Upper lobe of left lung (tissue), 6 donors: ENCODE measurements around the gene ARHGEF17. TPM values are rescaled to one million over a fixed set of nuclear protein-coding genes. Genes with fewer than 3 reads are reported as not detected.

Experiments used
- ATAC-seq, 2 donors: fragments of 200-7000 bp; cut with Tn5 transposase; one replicate each; pipeline ENCODE4 v1.9.1; 2022; ENCODE audit warnings: mild to moderate bottlenecking in 2 of 2, moderate library complexity in 2 of 2; ENCODE audit not compliant: low FRiP score in 2 of 2
- DNase-seq, 2 donors: peaks; one replicate each; pipeline ENCODE4 v3.0.0-alpha.2; 2019 to 2020
- H3K27ac ChIP-seq, 4 donors: fragments of 200-600 bp; sonication (generic); one replicate each; pipeline ENCODE4 v1.5.1; 2016 to 2019
- H3K27me3 ChIP-seq, 4 donors: fragments of 200-600 bp; sonication (generic); one replicate each; pipeline ENCODE4 v1.5.1; 2017 to 2019
- H3K36me3 ChIP-seq, 4 donors: fragments of 200-600 bp; sonication (generic); one replicate each; pipeline ENCODE4 v1.5.1; 2016 to 2019
- H3K4me1 ChIP-seq, 4 donors: fragments of 200-600 bp; sonication (generic); one replicate each; pipeline ENCODE4 v1.5.1; 2018 to 2019
- H3K4me3 ChIP-seq, 4 donors: fragments of 200-600 bp; sonication (generic); one replicate each; pipeline ENCODE4 v1.5.1; 2017 to 2019; ENCODE audit warnings: mild to moderate bottlenecking in 2 of 4, moderate library complexity in 1 of 4
- H3K9me3 ChIP-seq, 4 donors: fragments of 200-600 bp; sonication (generic); one replicate each; pipeline ENCODE4 v1.5.1; 2018 to 2019
- CTCF ChIP-seq, 6 experiments: fragments of 450-650 bp in 4 of 6; fragments of 200-600 bp in 2 of 6; sonication (generic) in 2 of 6; IDR thresholded peaks; one replicate each; pipeline ENCODE4 v1.5.1; 2016 to 2019; ENCODE audit warnings: antibody characterized with exemption in 6 of 6
- EP300 ChIP-seq, 4 donors: sonication (generic); formaldehyde crosslinking; IDR thresholded peaks; one replicate each; pipeline ENCODE4 v1.5.1; 2017; ENCODE audit warnings: antibody characterized with exemption in 4 of 4, control low read depth in 2 of 4
- POLR2A ChIP-seq, 4 donors: fragments of 450-650 bp; IDR thresholded peaks; one replicate each; pipeline ENCODE4 v1.5.1; 2016 to 2017; ENCODE audit warnings: antibody characterized with exemption in 4 of 4, mild to moderate bottlenecking in 2 of 4
- POLR2AphosphoS5 ChIP-seq, 2 donors: sonication (generic); formaldehyde crosslinking; IDR thresholded peaks; one replicate each; pipeline ENCODE4 v1.5.1; 2017; ENCODE audit warnings: antibody characterized with exemption in 2 of 2
- WGBS, 2 donors: methylation state at CpG; one replicate each; pipeline ENCODE4 v1.1.5; 2017 to 2018; 5-methylcytosine and 5-hydroxymethylcytosine counted together
- total RNA-seq, 6 donors: library from RNA; depleted of rRNA in 4 of 6; stranded (reverse); fragments of >200 nt in 4 of 6; gene quantifications; one replicate each; pipeline versions ENCODE4 v1.1.0 to v1.2.1, GENCODE V29; 2016 to 2021
- donor health status: DM: no; HTN: no; CAD: no; lungs with moderate emphysema.
- donor health status: DM: no; HTN: yes; CAD: no; lungs with severe emphysema.

ARHGEF17 gene
- total RNA-seq, 6 donors from 2014 or later, result 48.1 to 140 (median 65.1) TPM

GRCh38 chr11:73313652-73314051 lies 5.6 kb downstream of the ARHGEF17 start:
- no peaks in the 10 kb centered on the region for H3K27me3 ChIP-seq

GRCh38 chr11:73314117-73314961 lies 6.3 kb downstream of the ARHGEF17 start:
- ATAC-seq, result peak; percentile 5 to 12

More at GRCh38 chr11:73313652-73314051, 5.6 kb downstream of the ARHGEF17 start:
- peak overlapping the region; percentile 75 to 99 (median 94) for H3K27ac ChIP-seq
- peaks cover 79 to 99% (median 95%) of the 10 kb centered on the region in 4 donors for H3K4me1 ChIP-seq
- no peak for ATAC-seq
- peaks cover 0 to 5% (median 0%) of the 10 kb centered on the region in 4 donors for H3K36me3 ChIP-seq
- H3K4me3 ChIP-seq, result peak overlapping the region in 2 of 4 donors; percentile 66 to 69
- 17 to 25% methylated on average over 1 of the region's 1 CpG for WGBS, 2 donors
- no peaks in the 10 kb centered on the region for H3K9me3 ChIP-seq
- TF ChIP-seq EP300 (IDR thresholded peaks at IDR 0.05), result no peak
- TF ChIP-seq POLR2A (IDR thresholded peaks at IDR 0.05), result no peak
- no peak for TF ChIP-seq POLR2AphosphoS5 (IDR thresholded peaks at IDR 0.05)
- no peak for TF ChIP-seq CTCF (IDR thresholded peaks at IDR 0.05)
- DNase-seq, result no peak

GRCh38 chr11:73315293-73316020 lies 7.4 kb downstream of the ARHGEF17 start:
- H3K4me1 ChIP-seq, result peaks cover 85 to 98% (median 96%) of the 10 kb centered on the region in 4 donors
- TF ChIP-seq POLR2AphosphoS5 (IDR thresholded peaks at IDR 0.05) (no peak), CTCF (IDR thresholded peaks at IDR 0.05) (no peak), POLR2A (IDR thresholded peaks at IDR 0.05) (no peak), EP300 (IDR thresholded peaks at IDR 0.05) (no peak)

More at GRCh38 chr11:73314117-73314961, 6.3 kb downstream of the ARHGEF17 start:
- H3K36me3 ChIP-seq, result peaks cover 0 to 5% (median 0%) of the 10 kb centered on the region in 4 donors
- no peak for TF ChIP-seq POLR2A (IDR thresholded peaks at IDR 0.05)
- TF ChIP-seq POLR2AphosphoS5 (IDR thresholded peaks at IDR 0.05), result peak in 1 of 2 donors; percentile 29
- peak in 1 of 4 donors; percentile 7 for TF ChIP-seq EP300 (IDR thresholded peaks at IDR 0.05)
- H3K27ac ChIP-seq, result peak overlapping the region; percentile 75 to 99 (median 94)
- H3K27me3 ChIP-seq, result no peaks in the 10 kb centered on the region
- peaks cover 82 to 99% (median 98%) of the 10 kb centered on the region in 4 donors for H3K4me1 ChIP-seq
- no peaks in the 10 kb centered on the region for H3K9me3 ChIP-seq
- DNase-seq, result peak in 1 of 2 donors; percentile 83
- WGBS, 2 donors, result 59 to 62% methylated on average over 9 to 11 of the region's 11 CpGs
- peak overlapping the region in 2 of 4 donors; percentile 66 to 69 for H3K4me3 ChIP-seq

GRCh38 chr11:73316422-73316821 lies 8.3 kb downstream of the ARHGEF17 start:
- Histone ChIP-seq H3K27me3 (no peaks in the 10 kb centered on the region), H3K4me3 (no peak overlapping the region), H3K27ac (peak overlapping the region; percentile 75 to 99 (median 94)), H3K36me3 (no peaks in the 10 kb centered on the region), H3K4me1 (peaks cover 85 to 97% (median 96%) of the 10 kb centered on the region in 4 donors), H3K9me3 (no peaks in the 10 kb centered on the region)
- ATAC-seq, result no peak
- TF ChIP-seq POLR2A (IDR thresholded peaks at IDR 0.05) (no peak), POLR2AphosphoS5 (IDR thresholded peaks at IDR 0.05) (no peak), EP300 (IDR thresholded peaks at IDR 0.05) (no peak), CTCF (IDR thresholded peaks at IDR 0.05) (no peak)
- no peak for DNase-seq
- 55 to 57% methylated on average over 1 of the region's 1 CpG for WGBS, 2 donors

More at GRCh38 chr11:73315293-73316020, 7.4 kb downstream of the ARHGEF17 start:
- WGBS, 2 donors, result 58 to 59% methylated on average over 9 of the region's 9 CpGs
- Histone ChIP-seq H3K9me3 (no peaks in the 10 kb centered on the region), H3K4me3 (peak overlapping the region in 1 of 4 donors; percentile 14), H3K27me3 (no peaks in the 10 kb centered on the region), H3K36me3 (peaks cover 0 to 2% (median 0%) of the 10 kb centered on the region in 4 donors), H3K27ac (peak overlapping the region; percentile 75 to 99 (median 94))
- DNase-seq (no peak), ATAC-seq (no peak)

- Histone ChIP-seq H3K36me3 (no peaks in the 10 kb centered on the region), H3K4me1 (peaks cover 93 to 97% (median 96%) of the 10 kb centered on the region in 4 donors), H3K9me3 (no peaks in the 10 kb centered on the region), H3K27ac (peak overlapping the region; percentile 75 to 99 (median 94)), H3K4me3 (no peak overlapping the region), H3K27me3 (no peaks in the 10 kb centered on the region)
- no peak for ATAC-seq
- TF ChIP-seq POLR2AphosphoS5 (IDR thresholded peaks at IDR 0.05) (peak in 1 of 2 donors; percentile 52), EP300 (IDR thresholded peaks at IDR 0.05) (peak in 1 of 4 donors; percentile 74), CTCF (IDR thresholded peaks at IDR 0.05) (no peak), POLR2A (IDR thresholded peaks at IDR 0.05) (no peak)
- DNase-seq, result peak in 1 of 2 donors; percentile 77
- WGBS, 2 donors, result 37 to 65% methylated on average over 3 of the region's 4 CpGs
These were observed 9.3 kb downstream of the ARHGEF17 start for GRCh38 chr11:73317373-73317772.
